Effector memory CD4-positive, alpha-beta T cell (primary cell): ENCODE results near the gene ENPP3.

Experiments
- DNase-seq, 3 donors: peaks; one replicate each; pipeline ENCODE4 v3.0.0-alpha.2; 2020
- H3K27ac ChIP-seq: 2 replicates; pipeline ENCODE4 v1.7.0; 2013; ENCODE audit warnings: mild to moderate bottlenecking, low read length, moderate library complexity; ENCODE audit not compliant: insufficient read depth, poor library complexity, severe bottlenecking
- H3K27me3 ChIP-seq: replicated peaks from 2 replicates; pipeline ENCODE4 v1.7.0; 2013; ENCODE audit warnings: mild to moderate bottlenecking, low read length; ENCODE audit not compliant: insufficient read depth, control insufficient read depth, poor library complexity, severe bottlenecking
- H3K36me3 ChIP-seq: 2 replicates; pipeline ENCODE4 v1.7.0; 2013; ENCODE audit warnings: mild to moderate bottlenecking, low read length, moderate library complexity; ENCODE audit not compliant: control insufficient read depth, insufficient read depth
- H3K4me1 ChIP-seq: 2 replicates; pipeline ENCODE4 v1.7.0; 2013; ENCODE audit warnings: low read length, mild to moderate bottlenecking; ENCODE audit not compliant: control insufficient read depth, insufficient read depth, poor library complexity, severe bottlenecking
- H3K4me3 ChIP-seq: 2 replicates; pipeline ENCODE4 v1.7.0; 2013; ENCODE audit warnings: low read length, low read depth, mild to moderate bottlenecking; ENCODE audit not compliant: insufficient read depth, poor library complexity, severe bottlenecking
- H3K9me3 ChIP-seq: 2 replicates; pipeline ENCODE4 v1.7.0; 2013; ENCODE audit warnings: mild to moderate bottlenecking, low read length, moderate library complexity; ENCODE audit not compliant: control insufficient read depth

Gene ENPP3

GRCh38 chr6:131768964-131769363, 131.9 kb downstream of the ENPP3 start:
- no peaks in the 10 kb centered on the region for H3K9me3 ChIP-seq
- H3K27ac ChIP-seq, result no peak overlapping the region
- no peaks in the 10 kb centered on the region for H3K27me3 ChIP-seq
- H3K36me3 ChIP-seq, result no peaks in the 10 kb centered on the region
- H3K4me1 ChIP-seq, result no peaks in the 10 kb centered on the region
- no peak for DNase-seq
- H3K4me3 ChIP-seq, result no peak overlapping the region

- Histone ChIP-seq H3K27me3 (no peaks in the 10 kb centered on the region), H3K36me3 (no peaks in the 10 kb centered on the region), H3K4me1 (no peaks in the 10 kb centered on the region), H3K4me3 (no peak overlapping the region), H3K27ac (no peak overlapping the region), H3K9me3 (no peaks in the 10 kb centered on the region)
- no peak for DNase-seq
These were observed 132.5 kb downstream of the ENPP3 start for GRCh38 chr6:131769385-131770141.

DNA sequence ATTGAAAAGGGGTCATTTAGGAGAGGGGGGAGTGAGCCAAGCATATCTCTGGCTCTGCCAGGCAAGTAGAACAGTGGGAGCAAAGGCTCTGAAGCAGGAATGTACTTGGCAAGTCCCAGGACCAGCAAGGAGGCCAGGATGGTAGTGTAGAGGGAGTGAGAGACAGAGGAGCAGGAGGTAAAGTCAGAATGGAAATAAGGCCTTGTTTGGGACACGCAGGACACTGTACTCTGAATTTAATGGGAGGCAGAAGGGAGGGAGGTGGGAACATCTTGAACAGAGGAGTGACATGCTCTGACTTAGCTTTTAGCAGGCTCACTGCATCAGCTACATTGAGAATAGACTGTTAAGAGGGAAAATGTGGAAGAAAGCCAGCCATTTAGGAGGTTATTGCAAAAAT, 133.7 kb downstream of the ENPP3 start:
- Histone ChIP-seq H3K36me3 (no peaks in the 10 kb centered on the region), H3K4me1 (no peaks in the 10 kb centered on the region), H3K9me3 (no peaks in the 10 kb centered on the region), H3K27ac (no peak overlapping the region), H3K4me3 (no peak overlapping the region), H3K27me3 (no peaks in the 10 kb centered on the region)
- DNase-seq, result no peak

DNA sequence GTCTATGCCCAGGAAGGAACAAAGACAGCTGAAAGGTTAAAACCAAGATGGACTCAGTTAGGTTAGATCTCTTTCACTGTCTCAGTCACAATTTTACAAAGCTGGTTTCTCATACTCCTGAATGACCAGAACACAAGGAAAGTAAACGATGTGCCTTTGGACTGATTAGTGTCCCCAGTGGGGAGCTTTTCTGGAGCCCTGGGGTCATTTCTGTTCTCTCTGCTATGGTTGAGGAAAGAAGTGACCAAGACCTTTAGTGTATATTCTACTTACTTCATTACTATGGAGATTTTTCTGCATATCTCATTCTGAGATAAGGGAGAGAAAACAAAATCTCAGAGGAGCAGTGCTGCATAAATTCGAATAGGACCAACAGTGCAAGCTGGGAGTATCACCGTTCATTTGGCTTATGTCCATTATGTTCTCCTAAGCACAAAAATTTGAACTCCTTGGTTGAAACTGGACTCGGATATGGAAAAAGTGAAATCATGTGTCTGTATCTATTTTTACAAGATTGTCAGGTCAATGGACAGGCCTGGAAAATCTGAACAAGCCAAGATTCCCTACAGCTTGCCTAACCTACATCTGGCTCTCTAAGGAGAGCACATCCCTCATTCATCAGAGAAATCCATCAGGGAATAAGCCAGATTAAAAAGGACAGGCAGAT, 136.3 kb downstream of the ENPP3 start:
- DNase-seq, result no peak
- H3K4me3 ChIP-seq, result no peak overlapping the region
- H3K27ac ChIP-seq, result no peak overlapping the region
- H3K27me3 ChIP-seq, result no peaks in the 10 kb centered on the region
- no peaks in the 10 kb centered on the region for H3K9me3 ChIP-seq
- no peaks in the 10 kb centered on the region for H3K36me3 ChIP-seq
- no peaks in the 10 kb centered on the region for H3K4me1 ChIP-seq

DNA sequence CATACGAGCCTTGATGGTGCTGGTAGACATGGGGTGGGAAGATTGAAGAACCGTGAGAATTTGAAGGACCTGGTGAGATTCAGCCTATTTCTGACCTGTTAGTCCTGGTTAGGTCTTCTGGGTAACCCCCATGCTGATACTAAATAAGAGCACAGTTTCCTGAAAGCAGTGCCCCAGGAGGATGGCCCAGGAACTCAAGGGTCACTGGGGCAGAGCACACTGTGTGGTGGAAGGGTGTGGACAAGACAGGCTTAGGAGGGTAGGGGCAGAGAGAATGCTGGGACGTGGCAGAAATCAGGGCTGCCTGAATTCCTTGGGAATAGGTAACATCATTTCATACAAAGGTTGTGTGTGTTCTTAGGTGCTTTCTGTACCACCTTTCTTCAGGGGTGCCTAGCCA, 138.8 kb downstream of the ENPP3 start:
- H3K36me3 ChIP-seq, result no peaks in the 10 kb centered on the region
- no peak for DNase-seq
- no peaks in the 10 kb centered on the region for H3K4me1 ChIP-seq
- H3K9me3 ChIP-seq, result no peaks in the 10 kb centered on the region
- no peak overlapping the region for H3K4me3 ChIP-seq
- H3K27ac ChIP-seq, result no peak overlapping the region
- no peaks in the 10 kb centered on the region for H3K27me3 ChIP-seq

DNA sequence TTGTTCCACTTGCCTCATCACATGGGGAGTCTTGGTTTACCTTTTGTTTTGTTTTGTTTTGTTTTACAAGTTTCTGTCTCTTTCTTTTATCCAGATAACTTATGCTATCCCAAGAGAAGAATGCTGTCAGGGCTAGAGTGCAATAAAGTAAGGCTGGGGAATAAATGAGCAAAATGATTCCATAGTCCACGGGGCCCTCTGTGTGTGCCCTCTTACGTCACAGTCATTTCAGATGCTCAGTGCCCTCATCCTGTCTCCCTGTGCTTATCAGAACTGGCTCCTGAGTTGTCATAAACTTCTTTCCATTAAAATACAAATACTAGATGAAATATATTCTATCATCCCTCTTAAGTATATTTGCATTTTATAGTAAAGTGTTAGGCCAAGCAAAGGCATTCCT, 139.9 kb downstream of the ENPP3 start:
- H3K27me3 ChIP-seq, result no peaks in the 10 kb centered on the region
- no peaks in the 10 kb centered on the region for H3K4me1 ChIP-seq
- no peak for DNase-seq
- H3K36me3 ChIP-seq, result no peaks in the 10 kb centered on the region
- H3K27ac ChIP-seq, result no peak overlapping the region
- H3K4me3 ChIP-seq, result no peak overlapping the region
- H3K9me3 ChIP-seq, result no peaks in the 10 kb centered on the region

DNA sequence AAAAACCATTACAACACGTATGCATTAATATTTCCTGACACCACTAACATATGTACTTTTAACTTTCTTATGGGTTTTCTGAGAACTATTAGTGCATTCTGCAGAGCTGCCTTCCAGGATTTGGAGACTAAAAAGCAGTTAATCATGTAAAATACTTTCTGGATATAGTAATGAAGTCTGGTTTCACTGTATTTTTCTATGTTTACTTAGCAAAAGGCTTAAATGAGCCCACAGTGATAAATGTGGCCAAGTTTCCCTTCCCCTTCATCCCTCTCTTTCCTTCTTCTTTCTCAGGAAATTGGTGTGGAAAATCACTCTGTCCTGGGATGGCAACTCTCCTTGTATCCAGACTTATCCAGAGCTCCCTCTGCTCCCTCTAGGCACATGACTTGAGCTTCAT, 141.1 kb downstream of the ENPP3 start:
- Histone ChIP-seq H3K27ac (no peak overlapping the region), H3K4me1 (no peaks in the 10 kb centered on the region), H3K36me3 (no peaks in the 10 kb centered on the region), H3K27me3 (no peaks in the 10 kb centered on the region), H3K4me3 (no peak overlapping the region), H3K9me3 (no peaks in the 10 kb centered on the region)
- no peak for DNase-seq

- Histone ChIP-seq H3K9me3 (no peaks in the 10 kb centered on the region), H3K27ac (no peak overlapping the region), H3K36me3 (no peaks in the 10 kb centered on the region), H3K4me3 (no peak overlapping the region), H3K4me1 (no peaks in the 10 kb centered on the region), H3K27me3 (no peaks in the 10 kb centered on the region)
- no peak for DNase-seq
These were observed 142.2 kb downstream of the ENPP3 start for GRCh38 chr6:131779304-131779703.

- H3K4me3 ChIP-seq, result no peak overlapping the region
These were observed 143.5 kb downstream of the ENPP3 start for GRCh38 chr6:131780600-131780999.

DNA sequence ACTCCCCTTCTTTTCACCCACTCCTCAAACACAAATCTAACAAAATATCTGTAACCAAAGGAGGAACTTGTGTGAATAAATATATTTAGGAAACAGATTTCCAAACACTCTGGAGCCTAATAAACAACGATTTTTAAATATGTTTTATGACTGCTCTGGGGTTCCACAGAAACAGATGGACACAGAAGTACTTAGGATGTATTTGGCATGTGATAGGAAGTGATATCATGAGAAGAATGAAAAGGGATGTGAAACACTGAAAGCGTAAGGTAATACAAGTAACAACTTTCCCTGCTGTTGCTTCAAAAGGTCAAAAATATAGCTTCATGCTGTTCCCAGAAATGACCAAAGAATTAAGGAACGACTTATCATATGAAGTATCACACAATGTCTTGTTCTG, 144.6 kb downstream of the ENPP3 start:
- H3K36me3 ChIP-seq, result no peaks in the 10 kb centered on the region
- H3K9me3 ChIP-seq, result no peaks in the 10 kb centered on the region
- H3K27ac ChIP-seq, result no peak overlapping the region
- no peak overlapping the region for H3K4me3 ChIP-seq
- H3K4me1 ChIP-seq, result no peaks in the 10 kb centered on the region
- H3K27me3 ChIP-seq, result no peaks in the 10 kb centered on the region
- no peak for DNase-seq

More at GRCh38 chr6:131780600-131780999, 143.5 kb downstream of the ENPP3 start:
- no peaks in the 10 kb centered on the region for H3K4me1 ChIP-seq
- H3K27me3 ChIP-seq, result no peaks in the 10 kb centered on the region
- H3K27ac ChIP-seq, result no peak overlapping the region
- H3K9me3 ChIP-seq, result no peaks in the 10 kb centered on the region
- no peaks in the 10 kb centered on the region for H3K36me3 ChIP-seq
- DNase-seq, result no peak
